Ishikawa (cell line): Measurements from ENCODE around the gene CLEC19A.

Experiments used
- CEBPB ChIP-seq: IDR thresholded peaks from 2 replicates; pipeline ENCODE4 v1.6.1; 2012
- CREB1 ChIP-seq: IDR thresholded peaks from 2 replicates; pipeline ENCODE4 v1.6.1; 2012; ENCODE audit warnings: low read depth
- EGR1 ChIP-seq: IDR thresholded peaks from 2 replicates; pipeline ENCODE4 v1.6.1; 2012
- EP300 ChIP-seq: IDR thresholded peaks from 2 replicates; pipeline ENCODE4 v1.6.1; 2012; ENCODE audit warnings: borderline replicate concordance
- FOXM1 ChIP-seq: IDR thresholded peaks from 2 replicates; pipeline ENCODE4 v1.6.1; 2012; ENCODE audit warnings: low read depth, borderline replicate concordance
- MAX ChIP-seq: IDR thresholded peaks from 2 replicates; pipeline ENCODE4 v1.6.1; 2012
- NFIC ChIP-seq: IDR thresholded peaks from 2 replicates; pipeline ENCODE4 v1.6.1; 2012
- RAD21 ChIP-seq: IDR thresholded peaks from 2 replicates; pipeline ENCODE4 v1.6.1; 2012; ENCODE audit warnings: low read depth
- TAF1 ChIP-seq: IDR thresholded peaks from 2 replicates; pipeline ENCODE4 v1.6.1; 2012; ENCODE audit warnings: low read depth, mild to moderate bottlenecking
- TCF12 ChIP-seq: IDR thresholded peaks from 2 replicates; pipeline ENCODE4 v1.6.1; 2012; ENCODE audit warnings: low read depth
- TEAD4 ChIP-seq: IDR thresholded peaks from 2 replicates; pipeline ENCODE4 v1.6.1; 2012
- USF1 ChIP-seq: IDR thresholded peaks from 2 replicates; pipeline ENCODE4 v1.6.1; 2012
- YY1 ChIP-seq: IDR thresholded peaks from 2 replicates; pipeline ENCODE4 v1.6.1; 2012; ENCODE audit warnings: low read depth
- ZBTB7A ChIP-seq: IDR thresholded peaks from 2 replicates; pipeline ENCODE4 v1.6.1; 2012; ENCODE audit warnings: low read depth
- TF ChIP-seq, protein P1 (sequence below): IDR thresholded peaks from 2 replicates; pipeline ENCODE4 v1.6.1; 2012; ENCODE audit warnings: low read depth, mild to moderate bottlenecking

Gene CLEC19A

DNA sequence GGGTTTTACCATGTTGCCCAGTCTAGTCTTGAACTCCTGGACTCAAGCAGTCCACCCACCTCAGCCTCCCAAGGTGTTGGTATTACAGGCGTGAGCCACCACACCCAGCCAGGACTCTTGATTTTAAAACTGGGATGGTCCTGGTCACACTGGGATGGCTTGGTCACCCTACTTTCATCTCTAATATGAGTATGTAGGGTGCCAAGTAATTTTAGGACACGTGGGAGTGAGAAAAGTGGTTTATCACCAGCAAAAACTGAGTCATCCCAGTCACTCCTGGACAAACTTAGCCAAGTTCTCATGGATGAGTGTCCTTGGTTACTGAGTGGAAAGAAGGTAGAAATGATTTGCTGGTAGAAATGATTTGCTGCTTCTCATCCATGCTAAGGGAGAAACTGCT lies 9.9 kb downstream of the CLEC19A start:
- TF ChIP-seq YY1: no peak
- TF ChIP-seq CEBPB: no peak
- TF ChIP-seq USF1: no peak
- no peak for TF ChIP-seq RAD21
- TF ChIP-seq TCF12: no peak
- TF ChIP-seq TAF1: no peak
- TF ChIP-seq, protein P1, sequence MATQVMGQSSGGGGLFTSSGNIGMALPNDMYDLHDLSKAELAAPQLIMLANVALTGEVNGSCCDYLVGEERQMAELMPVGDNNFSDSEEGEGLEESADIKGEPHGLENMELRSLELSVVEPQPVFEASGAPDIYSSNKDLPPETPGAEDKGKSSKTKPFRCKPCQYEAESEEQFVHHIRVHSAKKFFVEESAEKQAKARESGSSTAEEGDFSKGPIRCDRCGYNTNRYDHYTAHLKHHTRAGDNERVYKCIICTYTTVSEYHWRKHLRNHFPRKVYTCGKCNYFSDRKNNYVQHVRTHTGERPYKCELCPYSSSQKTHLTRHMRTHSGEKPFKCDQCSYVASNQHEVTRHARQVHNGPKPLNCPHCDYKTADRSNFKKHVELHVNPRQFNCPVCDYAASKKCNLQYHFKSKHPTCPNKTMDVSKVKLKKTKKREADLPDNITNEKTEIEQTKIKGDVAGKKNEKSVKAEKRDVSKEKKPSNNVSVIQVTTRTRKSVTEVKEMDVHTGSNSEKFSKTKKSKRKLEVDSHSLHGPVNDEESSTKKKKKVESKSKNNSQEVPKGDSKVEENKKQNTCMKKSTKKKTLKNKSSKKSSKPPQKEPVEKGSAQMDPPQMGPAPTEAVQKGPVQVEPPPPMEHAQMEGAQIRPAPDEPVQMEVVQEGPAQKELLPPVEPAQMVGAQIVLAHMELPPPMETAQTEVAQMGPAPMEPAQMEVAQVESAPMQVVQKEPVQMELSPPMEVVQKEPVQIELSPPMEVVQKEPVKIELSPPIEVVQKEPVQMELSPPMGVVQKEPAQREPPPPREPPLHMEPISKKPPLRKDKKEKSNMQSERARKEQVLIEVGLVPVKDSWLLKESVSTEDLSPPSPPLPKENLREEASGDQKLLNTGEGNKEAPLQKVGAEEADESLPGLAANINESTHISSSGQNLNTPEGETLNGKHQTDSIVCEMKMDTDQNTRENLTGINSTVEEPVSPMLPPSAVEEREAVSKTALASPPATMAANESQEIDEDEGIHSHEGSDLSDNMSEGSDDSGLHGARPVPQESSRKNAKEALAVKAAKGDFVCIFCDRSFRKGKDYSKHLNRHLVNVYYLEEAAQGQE: no peak
- TF ChIP-seq EP300: no peak

- TF ChIP-seq NFIC: no peak
- no peak for TF ChIP-seq MAX
- TF ChIP-seq EP300: no peak
- no peak for TF ChIP-seq TEAD4
- TF ChIP-seq ZBTB7A: no peak
- no peak for TF ChIP-seq TCF12
- no peak for TF ChIP-seq FOXM1
- TF ChIP-seq, protein P1: no peak
- no peak for TF ChIP-seq TAF1
- no peak for TF ChIP-seq CEBPB
- no peak for TF ChIP-seq RAD21
- TF ChIP-seq EGR1: no peak
Measured at GRCh38 chr16:19297454-19297853, 11.9 kb downstream of the CLEC19A start.

GRCh38 chr16:19299565-19299964 lies 14.0 kb downstream of the CLEC19A start:
- TF ChIP-seq USF1 (no peak), TEAD4 (no peak), YY1 (no peak), CEBPB (no peak), TCF12 (no peak), TAF1 (no peak), FOXM1 (no peak), ZBTB7A (no peak), CREB1 (no peak), MAX (no peak), EGR1 (no peak), EP300 (no peak), RAD21 (no peak), NFIC (no peak)
- TF ChIP-seq, protein P1: no peak

DNA sequence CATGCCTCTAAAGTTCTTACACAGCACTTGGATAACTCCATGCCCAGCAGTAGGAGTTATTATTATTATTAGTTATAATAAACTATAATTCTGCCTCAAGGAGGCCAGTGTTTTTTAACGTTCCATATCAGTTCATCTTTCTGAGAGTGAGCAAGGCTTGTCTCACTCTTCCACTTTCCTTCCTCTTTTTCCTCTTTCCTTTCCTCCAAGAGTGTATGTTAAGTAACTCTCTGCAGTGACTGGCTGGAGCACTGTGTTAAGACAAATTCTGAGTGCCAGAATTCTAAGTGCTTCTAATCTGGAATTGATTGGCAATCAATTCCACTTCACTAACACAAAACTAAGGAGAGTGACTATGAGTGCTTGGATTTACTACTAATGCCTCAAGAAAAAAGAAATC lies 16.4 kb downstream of the CLEC19A start:
- no peak for TF ChIP-seq YY1
- TF ChIP-seq MAX: no peak
- TF ChIP-seq, protein P1: no peak
- no peak for TF ChIP-seq CEBPB
- no peak for TF ChIP-seq RAD21
- TF ChIP-seq NFIC: no peak
- no peak for TF ChIP-seq TCF12
- TF ChIP-seq ZBTB7A: no peak
- TF ChIP-seq FOXM1: no peak
- TF ChIP-seq TEAD4: no peak
- TF ChIP-seq USF1: no peak
